Stomach (tissue), 9 donors: Measurements from ENCODE around the gene MAGI2. TPM values are rescaled to one million over a fixed set of nuclear protein-coding genes. Genes with fewer than 3 reads are reported as not detected.
A peak's percentile ranks its signal among the peaks of the same experiment; 100 is the strongest.

Experiments
- DNase-seq, 2 donors: peaks; one replicate each; pipeline versions ENCODE4 v3.0.0 to v3.0.0-alpha.2; 2013 to 2019
- H3K27ac ChIP-seq, 5 donors: fragments of 200-600 bp in 4 of 5; sonication (generic) in 4 of 5; one replicate each; pipeline ENCODE4 v1.5.1; 2013 to 2019; ENCODE audit warnings: mild to moderate bottlenecking in 1 of 5, moderate library complexity in 1 of 5
- H3K27me3 ChIP-seq, 3 donors: fragments of 200-600 bp; sonication (generic); one replicate each; pipeline ENCODE4 v1.5.1; 2017 to 2019; ENCODE audit warnings: mixed run types in 1 of 3
- H3K36me3 ChIP-seq, 4 donors: fragments of 200-600 bp; sonication (generic); 1 replicate in 3 of 4; 2 replicates in 1 of 4; pipeline ENCODE4 v1.5.1; 2016 to 2019
- H3K4me1 ChIP-seq, 4 donors: fragments of 200-600 bp; sonication (generic); one replicate each; pipeline ENCODE4 v1.5.1; 2016 to 2019
- H3K4me3 ChIP-seq, 4 donors: fragments of 200-600 bp; sonication (generic) in 3 of 4; one replicate each; pipeline ENCODE4 v1.5.1; 2016 to 2019; ENCODE audit warnings: mild to moderate bottlenecking in 1 of 4
- H3K9me3 ChIP-seq, 4 donors: fragments of 200-600 bp; sonication (generic); one replicate each; pipeline ENCODE4 v1.5.1; 2016 to 2019
- EP300 ChIP-seq: sonication (generic); formaldehyde crosslinking; IDR thresholded peaks from one replicate; pipeline ENCODE4 v1.6.1; 2017; ENCODE audit warnings: antibody characterized with exemption
- POLR2A ChIP-seq, 4 donors: fragments of 450-650 bp; IDR thresholded peaks; one replicate each; pipeline ENCODE4 v1.6.1; 2016; ENCODE audit warnings: antibody characterized with exemption in 4 of 4, control low read depth in 2 of 4, mild to moderate bottlenecking in 1 of 4, moderate library complexity in 1 of 4
- POLR2AphosphoS5 ChIP-seq, 3 donors: sonication (generic); formaldehyde crosslinking; IDR thresholded peaks; one replicate each; pipeline ENCODE4 v1.6.1; 2016; ENCODE audit warnings: antibody characterized with exemption in 3 of 3
- WGBS, 5 donors: extraction: QIAGEN DNeasy Blood & Tissue Kit in 3 of 5; methylation state at CpG; one replicate each; pipeline versions ENCODE4 v1.1.5 to v1.1.7; 2013 to 2018; 5-methylcytosine and 5-hydroxymethylcytosine counted together
- intact Hi-C: fragments of 100-400 bp; cut with DNase I; formaldehyde crosslinking; loops from one replicate; pipeline ENCODE4 v1.15.1; 2023; ENCODE audit warnings: low total_unique reads
- polyA plus RNA-seq, 3 donors: library from polyadenylated mRNA; stranded (reverse); fragments of 200-250 nt; gene quantifications; one replicate each; pipeline ENCODE4 v1.2.3, GENCODE V29; 2013
- total RNA-seq, 5 donors: library from RNA; depleted of rRNA; stranded (reverse); fragments of >200 nt; gene quantifications; one replicate each; pipeline versions ENCODE4 v1.1.0 to v1.2.3, GENCODE V29; 2014 to 2016
- TF ChIP-seq, protein P1 (sequence below), 7 experiments: fragments of 450-650 bp in 4 of 7; fragments of 200-600 bp in 3 of 7; sonication (generic) in 3 of 7; IDR thresholded peaks; one replicate each; pipeline ENCODE4 v1.5.1; 2016 to 2019; ENCODE audit warnings: antibody characterized with exemption in 7 of 7, control low read depth in 2 of 7, mild to moderate bottlenecking in 1 of 7
- donor health status: healthy with polysubstance abuse.
- donor health status: Bipolar disorder and iron deficiency.
- donor health status: healthy.

The MAGI2 gene
- total and polyA plus RNA-seq, 8 donors = 0.92 to 53.9 (median 5.8) TPM

DNA sequence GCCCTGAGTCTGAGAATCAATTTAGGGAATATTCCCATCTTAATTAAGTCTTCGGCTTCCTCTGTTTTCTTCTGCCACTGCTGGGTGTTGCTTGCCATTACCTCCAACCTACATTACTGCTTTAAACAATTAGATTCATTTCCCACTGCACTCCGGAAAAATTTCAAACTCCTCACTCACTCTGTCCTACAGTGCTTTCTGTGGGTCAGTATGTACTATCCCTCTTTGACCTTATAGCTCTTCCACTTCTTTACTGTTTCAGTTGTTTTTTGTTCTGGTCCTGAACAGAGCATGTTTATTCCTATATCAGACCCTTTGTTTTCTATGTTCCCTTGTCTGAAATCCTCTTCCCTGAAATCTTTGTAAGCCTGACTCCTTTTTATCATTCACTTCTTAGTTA, 160.6 kb downstream of the MAGI2 start:
- peaks cover 0 to 8% (median 0%) of the 10 kb centered on the region in 4 donors for H3K4me1 ChIP-seq
- H3K27me3 ChIP-seq = no peaks in the 10 kb centered on the region
- H3K27ac ChIP-seq = peak overlapping the region in 1 of 5 donors; percentile 23
- no peak overlapping the region for H3K4me3 ChIP-seq
- no peaks in the 10 kb centered on the region for H3K36me3 ChIP-seq
- DNase-seq = no peak
- WGBS, 5 donors = 57 to 90% (median 73%) methylated on average over 2 of the region's 2 CpGs
- intact Hi-C loops = no loop called here
- TF ChIP-seq, protein P1, sequence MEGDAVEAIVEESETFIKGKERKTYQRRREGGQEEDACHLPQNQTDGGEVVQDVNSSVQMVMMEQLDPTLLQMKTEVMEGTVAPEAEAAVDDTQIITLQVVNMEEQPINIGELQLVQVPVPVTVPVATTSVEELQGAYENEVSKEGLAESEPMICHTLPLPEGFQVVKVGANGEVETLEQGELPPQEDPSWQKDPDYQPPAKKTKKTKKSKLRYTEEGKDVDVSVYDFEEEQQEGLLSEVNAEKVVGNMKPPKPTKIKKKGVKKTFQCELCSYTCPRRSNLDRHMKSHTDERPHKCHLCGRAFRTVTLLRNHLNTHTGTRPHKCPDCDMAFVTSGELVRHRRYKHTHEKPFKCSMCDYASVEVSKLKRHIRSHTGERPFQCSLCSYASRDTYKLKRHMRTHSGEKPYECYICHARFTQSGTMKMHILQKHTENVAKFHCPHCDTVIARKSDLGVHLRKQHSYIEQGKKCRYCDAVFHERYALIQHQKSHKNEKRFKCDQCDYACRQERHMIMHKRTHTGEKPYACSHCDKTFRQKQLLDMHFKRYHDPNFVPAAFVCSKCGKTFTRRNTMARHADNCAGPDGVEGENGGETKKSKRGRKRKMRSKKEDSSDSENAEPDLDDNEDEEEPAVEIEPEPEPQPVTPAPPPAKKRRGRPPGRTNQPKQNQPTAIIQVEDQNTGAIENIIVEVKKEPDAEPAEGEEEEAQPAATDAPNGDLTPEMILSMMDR (IDR thresholded peaks at IDR 0.05) = no peak
- no peak for TF ChIP-seq EP300
- no peak for TF ChIP-seq POLR2A (IDR thresholded peaks at IDR 0.05)
- TF ChIP-seq POLR2AphosphoS5 (IDR thresholded peaks at IDR 0.05) = no peak
- H3K9me3 ChIP-seq = no peaks in the 10 kb centered on the region

DNA sequence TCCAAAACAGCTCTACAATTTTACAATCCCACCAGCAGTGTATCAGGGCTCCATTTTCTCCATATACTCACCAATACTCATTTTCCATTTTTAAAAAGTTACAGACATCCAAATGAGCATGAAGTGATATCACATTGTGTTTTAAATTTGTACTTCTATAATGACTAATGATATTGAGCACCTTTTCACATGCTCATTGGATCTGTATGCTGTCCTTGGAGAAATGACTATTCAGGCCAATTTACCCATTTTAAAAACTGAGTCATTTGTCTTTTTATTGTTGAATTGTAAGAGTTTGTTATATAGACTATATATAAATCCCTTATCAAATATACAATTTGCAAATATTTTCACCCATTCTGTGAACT, 162.0 kb downstream of the MAGI2 start:
- intact Hi-C loops = no loop called here
- TF ChIP-seq, protein P1 (IDR thresholded peaks at IDR 0.05) = no peak
- TF ChIP-seq POLR2A (IDR thresholded peaks at IDR 0.05) = no peak
- TF ChIP-seq POLR2AphosphoS5 (IDR thresholded peaks at IDR 0.05) = no peak
- TF ChIP-seq EP300 = no peak
- Histone ChIP-seq H3K9me3 (no peaks in the 10 kb centered on the region), H3K27me3 (no peaks in the 10 kb centered on the region), H3K4me3 (no peak overlapping the region), H3K27ac (no peak overlapping the region), H3K4me1 (peaks cover 0 to 8% (median 0%) of the 10 kb centered on the region in 4 donors), H3K36me3 (no peaks in the 10 kb centered on the region)
- no peak for DNase-seq

DNA sequence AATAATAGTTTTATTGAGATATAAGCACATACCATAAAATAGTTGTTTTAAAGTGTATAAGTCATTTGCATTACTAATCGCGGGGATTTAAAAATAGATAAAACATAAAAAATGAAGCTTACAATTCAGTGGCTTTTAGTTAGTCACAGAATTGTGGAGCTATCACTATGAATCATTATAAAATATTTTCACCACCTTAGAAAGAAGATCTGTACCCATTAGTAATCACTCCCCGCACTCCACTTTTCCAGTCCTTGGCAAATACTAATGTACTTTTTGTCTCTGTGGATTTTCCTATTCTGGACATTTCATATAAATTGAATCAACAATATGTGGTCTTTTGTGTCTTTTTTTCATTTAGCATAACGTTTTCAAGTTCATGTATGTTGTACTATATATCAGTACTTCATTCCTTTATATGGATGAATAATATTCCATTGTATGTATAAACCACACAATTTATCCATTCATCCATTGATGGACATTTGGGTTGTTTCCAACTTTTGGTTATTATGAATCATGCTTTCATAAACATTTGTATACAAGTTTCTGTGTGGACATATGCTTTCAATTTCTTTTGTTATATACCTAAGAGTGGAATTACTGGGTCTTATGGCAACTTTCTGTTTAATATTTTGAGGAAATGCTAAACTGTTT, 162.5 kb downstream of the MAGI2 start:
- Histone ChIP-seq H3K27me3 (no peaks in the 10 kb centered on the region), H3K9me3 (no peaks in the 10 kb centered on the region), H3K4me1 (peaks cover 0 to 8% (median 0%) of the 10 kb centered on the region in 4 donors), H3K4me3 (no peak overlapping the region), H3K36me3 (no peaks in the 10 kb centered on the region), H3K27ac (no peak overlapping the region)
- intact Hi-C loops = no loop called here
- no peak for DNase-seq
- TF ChIP-seq, protein P1 (IDR thresholded peaks at IDR 0.05) = no peak
- TF ChIP-seq POLR2A (IDR thresholded peaks at IDR 0.05) = no peak
- TF ChIP-seq POLR2AphosphoS5 (IDR thresholded peaks at IDR 0.05) = no peak
- TF ChIP-seq EP300 = no peak
- WGBS, 5 donors = 76 to 84% (median 80%) methylated on average over 4 of the region's 4 CpGs

DNA sequence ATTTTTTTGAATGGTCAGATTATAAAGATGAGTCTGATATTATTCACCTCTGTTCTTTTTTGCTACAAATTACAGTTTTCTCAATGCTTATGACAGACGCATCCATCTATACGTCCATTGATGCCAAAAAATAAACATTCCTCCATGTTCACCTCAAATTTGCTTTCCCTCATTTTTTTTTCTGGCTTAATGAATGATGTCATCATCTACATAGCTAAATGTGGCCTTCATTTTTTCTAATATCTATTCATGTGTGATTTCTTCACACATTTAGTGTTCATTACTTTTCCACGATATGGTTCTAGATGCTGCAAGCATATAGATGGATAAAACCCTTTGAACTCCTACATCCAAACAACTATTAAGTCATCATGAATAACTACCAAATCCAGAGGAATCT, 163.1 kb downstream of the MAGI2 start:
- intact Hi-C loops = no loop called here
- Histone ChIP-seq H3K4me3 (no peak overlapping the region), H3K27ac (no peak overlapping the region), H3K36me3 (no peaks in the 10 kb centered on the region), H3K9me3 (no peaks in the 10 kb centered on the region), H3K27me3 (no peaks in the 10 kb centered on the region), H3K4me1 (peaks cover 0 to 8% (median 0%) of the 10 kb centered on the region in 4 donors)
- 93 to 97% (median 95%) methylated on average over 3 of the region's 3 CpGs for WGBS, 5 donors
- DNase-seq = no peak
- TF ChIP-seq, protein P1 (IDR thresholded peaks at IDR 0.05) = no peak
- TF ChIP-seq EP300 (no peak), POLR2A (IDR thresholded peaks at IDR 0.05) (no peak), POLR2AphosphoS5 (IDR thresholded peaks at IDR 0.05) (no peak)
